H1 (cell line): ENCODE data around the gene SLC25A51. TPM values are rescaled to one million over a fixed set of nuclear protein-coding genes. Genes with fewer than 3 reads are reported as not detected.

ENCODE experiments used
- CTCF ChIA-PET: fragments of 300-600 bp; sonication (Branson Sonifier 250); formaldehyde crosslinking; loops from one replicate; lab custom pipeline; 2021; ENCODE audit not compliant: partially characterized antibody; lab: Charles Lee
- POLR2A ChIA-PET: fragments of 300-600 bp; sonication (Branson Sonifier 250); formaldehyde crosslinking; loops from one replicate; lab custom pipeline; 2021; ENCODE audit warnings: inconsistent platforms; ENCODE audit not compliant: partially characterized antibody; lab: Charles Lee
- DNase-seq, 2 experiments: peaks; one replicate each; pipeline versions ENCODE4 v3.0.0 to v3.0.0-alpha.2; 2010 to 2022; ENCODE audit warnings: low spot score in 2 of 2, low read depth in 1 of 2, mixed read lengths in 1 of 2
- FAIRE-seq: peaks from 2 replicates; lab custom pipeline; 2011; peaks lifted over from hg19 to GRCh38; lab: Jason Lieb, UNC
- H2AFZ ChIP-seq: 2 replicates; pipeline ENCODE4 v1.8.1; 2012; ENCODE audit warnings: low read length, inconsistent platforms
- H2AK5ac ChIP-seq: 2 replicates; pipeline ENCODE4 v1.6.1; 2013; ENCODE audit warnings: low read depth, low read length
- H2BK120ac ChIP-seq: replicated peaks from 2 replicates; pipeline ENCODE3; 2013; ENCODE audit warnings: low read depth, low read length, inconsistent platforms
- H2BK12ac ChIP-seq: 2 replicates; pipeline ENCODE4 v1.6.1; 2013; ENCODE audit warnings: low read depth, low read length
- H2BK15ac ChIP-seq: 2 replicates; pipeline ENCODE4 v1.6.1; 2013; ENCODE audit warnings: low read length
- H2BK20ac ChIP-seq: 2 replicates; pipeline ENCODE4 v1.6.1; 2013; ENCODE audit warnings: low read length
- H2BK5ac ChIP-seq: 2 replicates; pipeline ENCODE4 v1.6.1; 2013; ENCODE audit warnings: low read depth, low read length
- H3K14ac ChIP-seq: 2 replicates; pipeline ENCODE4 v1.6.1; 2013; ENCODE audit warnings: inconsistent platforms; ENCODE audit not compliant: insufficient read length
- H3K18ac ChIP-seq: 2 replicates; pipeline ENCODE4 v1.6.1; 2013; ENCODE audit warnings: low read length; ENCODE audit errors: extremely low read depth
- H3K23ac ChIP-seq: 2 replicates; pipeline ENCODE4 v1.6.1; 2013; ENCODE audit warnings: inconsistent platforms; ENCODE audit not compliant: insufficient read length
- H3K23me2 ChIP-seq: 2 replicates; pipeline ENCODE4 v1.6.1; 2013; ENCODE audit warnings: low read depth, low read length
- H3K27ac ChIP-seq: 2 replicates; pipeline ENCODE4 v1.6.1; 2011; ENCODE audit warnings: low read depth, low read length, inconsistent platforms
- H3K27me3 ChIP-seq, 4 experiments: replicated peaks in 1 of 4; 1 replicate in 1 of 4; 2 replicates in 3 of 4; pipeline versions ENCODE4 v1.6.1 to v1.8.1; 2011 to 2013; ENCODE audit warnings: low read length in 3 of 4, mild to moderate bottlenecking in 3 of 4, inconsistent platforms in 2 of 4, mixed read lengths in 2 of 4, moderate library complexity in 1 of 4; ENCODE audit not compliant: control insufficient read depth in 3 of 4, insufficient read depth in 3 of 4; ENCODE audit errors: extremely low read depth in 1 of 4
- H3K36me3 ChIP-seq, 4 experiments: 2 replicates each; pipeline versions ENCODE4 v1.6.1 to v1.8.1; 2011 to 2013; ENCODE audit warnings: mild to moderate bottlenecking in 4 of 4, low read length in 3 of 4, moderate library complexity in 2 of 4, control low read depth in 1 of 4, inconsistent platforms in 1 of 4; ENCODE audit not compliant: insufficient read depth in 4 of 4, control insufficient read depth in 2 of 4
- H3K4ac ChIP-seq: replicated peaks from 2 replicates; pipeline ENCODE3; 2013; ENCODE audit warnings: low read length, low read depth, mixed read lengths, inconsistent platforms; ENCODE audit not compliant: insufficient read length
- H3K4me1 ChIP-seq, 4 experiments: replicated peaks in 1 of 4; 1 replicate in 1 of 4; 2 replicates in 3 of 4; pipeline versions ENCODE4 v1.6.1 to v1.8.1; 2011 to 2013; ENCODE audit warnings: low read length in 3 of 4, inconsistent platforms in 2 of 4, mixed read lengths in 1 of 4; ENCODE audit not compliant: insufficient read depth in 4 of 4, control insufficient read depth in 3 of 4
- H3K4me2 ChIP-seq, 2 experiments: 2 replicates each; pipeline versions ENCODE4 v1.6.1 to v1.8.1; 2011 to 2013; ENCODE audit warnings: low read depth in 2 of 2, low read length in 2 of 2, control low read depth in 1 of 2, inconsistent platforms in 1 of 2, mild to moderate bottlenecking in 1 of 2; ENCODE audit not compliant: insufficient read depth in 1 of 2
- H3K4me3 ChIP-seq, 4 experiments: fragments of 200-600, 300-600 bp in 1 of 4; sonication (generic), shearing (Covaris generic), sonication (Bioruptor Twin) in 1 of 4; 2 replicates each; pipeline versions ENCODE4 v1.5.1 to v1.8.1; 2011 to 2016; ENCODE audit warnings: low read length in 4 of 4, low read depth in 3 of 4, control low read depth in 2 of 4, inconsistent platforms in 2 of 4, mild to moderate bottlenecking in 2 of 4, mixed read lengths in 1 of 4, moderate library complexity in 1 of 4; ENCODE audit not compliant: insufficient read depth in 2 of 4; ENCODE audit errors: extremely low read depth in 1 of 4
- H3K56ac ChIP-seq: replicated peaks from 2 replicates; pipeline ENCODE3; 2013; ENCODE audit warnings: low read depth, mild to moderate bottlenecking, mixed read lengths, low read length, inconsistent platforms; ENCODE audit not compliant: insufficient read length
- H3K79me1 ChIP-seq: 2 replicates; pipeline ENCODE4 v1.6.1; 2013; ENCODE audit warnings: low read depth, low read length, control low read depth
- H3K79me2 ChIP-seq, 2 experiments: 2 replicates each; pipeline versions ENCODE4 v1.6.1 to v1.8.1; 2012 to 2013; ENCODE audit warnings: low read length in 2 of 2, mild to moderate bottlenecking in 2 of 2, inconsistent platforms in 1 of 2; ENCODE audit not compliant: insufficient read depth in 2 of 2, control insufficient read depth in 1 of 2
- H3K9ac ChIP-seq, 4 experiments: replicated peaks in 1 of 4; 1 replicate in 1 of 4; 2 replicates in 3 of 4; pipeline versions ENCODE4 v1.6.1 to v1.8.1; 2011 to 2013; ENCODE audit warnings: low read depth in 3 of 4, low read length in 3 of 4, control low read depth in 2 of 4, mild to moderate bottlenecking in 2 of 4, moderate library complexity in 2 of 4, inconsistent platforms in 1 of 4; ENCODE audit errors: extremely low read depth in 1 of 4
- H3K9me3 ChIP-seq, 2 experiments: 2 replicates each; pipeline versions ENCODE4 v1.6.1 to v1.8.1; 2012 to 2013; ENCODE audit warnings: mild to moderate bottlenecking in 2 of 2, moderate library complexity in 2 of 2, control low read depth in 1 of 2, inconsistent platforms in 1 of 2, low read depth in 1 of 2, low read length in 1 of 2, mixed read lengths in 1 of 2; ENCODE audit not compliant: insufficient read depth in 2 of 2
- H4K20me1 ChIP-seq, 2 experiments: replicated peaks in 1 of 2; 2 replicates each; pipeline versions ENCODE3 to v1.8.1; 2011 to 2013; ENCODE audit warnings: inconsistent platforms in 2 of 2, low read length in 2 of 2, mild to moderate bottlenecking in 1 of 2; ENCODE audit not compliant: insufficient read depth in 2 of 2, control insufficient read depth in 1 of 2
- H4K5ac ChIP-seq: 2 replicates; pipeline ENCODE4 v1.6.1; 2013; ENCODE audit warnings: low read length, low read depth, mixed read lengths, inconsistent platforms; ENCODE audit not compliant: insufficient read length
- H4K8ac ChIP-seq: 2 replicates; pipeline ENCODE4 v1.8.0; 2013; ENCODE audit warnings: mild to moderate bottlenecking, moderate library complexity, low read length, inconsistent platforms; ENCODE audit not compliant: insufficient read depth; ENCODE audit errors: extremely low read depth
- H4K91ac ChIP-seq: replicated peaks from 2 replicates; pipeline ENCODE3; 2013; ENCODE audit warnings: low read length, mixed read lengths, inconsistent platforms; ENCODE audit not compliant: insufficient read length
- ATF3 ChIP-seq: IDR thresholded peaks from 2 replicates; pipeline ENCODE4 v1.6.1; 2011; ENCODE audit warnings: low read depth, mild to moderate bottlenecking, low read length; ENCODE audit not compliant: insufficient read depth
- CHD1 ChIP-seq: IDR thresholded peaks from 2 replicates; pipeline ENCODE4 v1.6.1; 2012; ENCODE audit warnings: low read depth, low read length, improper control_type of control experiment
- PHF8 ChIP-seq: fragments of 200-600 bp; sonication (generic); conservative IDR thresholded peaks from 2 replicates; pipeline ENCODE4 v1.7.1; 2012; ENCODE audit warnings: low read depth, mild to moderate bottlenecking, inconsistent platforms, low read length, moderate library complexity
- RFX5 ChIP-seq: IDR thresholded peaks from 2 replicates; pipeline ENCODE4 v1.6.1; 2011; ENCODE audit warnings: low read depth, low read length, improper control_type of control experiment, borderline replicate concordance
- RXRA ChIP-seq: IDR thresholded peaks from 2 replicates; pipeline ENCODE4 v1.6.1; 2011; ENCODE audit warnings: low read depth, mild to moderate bottlenecking, low read length, moderate library complexity; ENCODE audit not compliant: insufficient read depth
- SP2 ChIP-seq: IDR thresholded peaks from 2 replicates; pipeline ENCODE4 v1.6.1; 2012; ENCODE audit warnings: mild to moderate bottlenecking, low read length, inconsistent platforms
- USF2 ChIP-seq: IDR thresholded peaks from 2 replicates; pipeline ENCODE4 v1.6.1; 2011; ENCODE audit warnings: low read length, improper control_type of control experiment
- ZNF274 ChIP-seq: IDR thresholded peaks from 2 replicates; pipeline ENCODE4 v1.7.0; 2012; ENCODE audit warnings: low read length, borderline replicate concordance; ENCODE audit errors: extremely low read depth
- WGBS, 2 experiments: shearing (Covaris generic) in 1 of 2; methylation state at CpG; one replicate each; pipeline versions ENCODE4 v1.1.6 to v1.1.7; 2013 to 2015; ENCODE audit warnings: low lambda C conversion rate in 2 of 2, mixed read lengths in 2 of 2, inconsistent platforms in 1 of 2, low coverage in 1 of 2, missing lambda C conversion rate in 1 of 2; ENCODE audit not compliant: insufficient replicate concordance in 2 of 2, insufficient coverage in 1 of 2, insufficient read length in 1 of 2; ENCODE audit errors: extremely low coverage in 1 of 2, missing lambda C conversion rate in 1 of 2; 5-methylcytosine and 5-hydroxymethylcytosine counted together
- polyA plus RNA-seq, 7 experiments: library from polyadenylated mRNA; depleted of rRNA in 3 of 7; stranded (reverse) in 5 of 7; unstranded in 2 of 7; fragments of >200 nt in 5 of 7; fragments of 200-250 nt in 2 of 7; gene quantifications; 1 replicate in 5 of 7; 2 replicates in 1 of 7; 4 replicates in 1 of 7; pipeline versions ENCODE4 v1.2.1 to v1.2.3, GENCODE V29; 2011 to 2013; ENCODE audit warnings: missing spikeins in 2 of 7, mixed read lengths in 2 of 7
- total RNA-seq: library from RNA; stranded (reverse); fragmentation: NEBNext Ultra II Directional; extraction: Animal tissue kit (Norgen Biotek cat#: 25700); gene quantifications from 2 replicates; pipeline ENCODE4 v1.2.1, GENCODE V29; 2021

Gene SLC25A51
- total and polyA plus RNA-seq, 2 of the 8 experiments (the other 6 are each of a cell fraction or from before 2014, with no cell fraction given): 8.0 to 14.5 TPM

GRCh38 chr9:37880916-37881479, 22.9 kb downstream of the SLC25A51 start:
- POLR2A ChIA-PET: no interaction called here
- CTCF ChIA-PET: no interaction called here
- no peaks in the 10 kb centered on the region for H3K4me1 ChIP-seq

More at GRCh38 chr9:37880916-37881479, 22.9 kb downstream of the SLC25A51 start:
- Histone ChIP-seq H2BK120ac (no peak overlapping the region), H3K18ac (no peak overlapping the region), H3K9ac (no peak overlapping the region), H3K36me3 (peaks cover 0 to 12% (median 0%) of the 10 kb centered on the region in 4 experiments; a peak in 1 of 8 replicates), H3K23ac (no peak overlapping the region), H3K79me2 (no peaks in the 10 kb centered on the region), H3K23me2 (no peaks in the 10 kb centered on the region), H2BK15ac (no peak overlapping the region), H2BK20ac (no peak overlapping the region), H2BK12ac (no peak overlapping the region), H3K4me3 (no peak overlapping the region), H4K91ac (no peak overlapping the region), H4K8ac (no peak overlapping the region), H4K5ac (no peak overlapping the region), H3K56ac (no peak overlapping the region), H3K14ac (no peak overlapping the region), H3K27me3 (no peaks in the 10 kb centered on the region), H3K4me2 (no peak overlapping the region), H3K79me1 (no peaks in the 10 kb centered on the region; the same call in 1 of the 2 replicates), H3K27ac (no peak overlapping the region), H2AFZ (no peak overlapping the region), H4K20me1 (no peaks in the 10 kb centered on the region), H3K4ac (no peak overlapping the region), H2AK5ac (no peak overlapping the region), H3K9me3 (peaks cover 9 to 10% of the 10 kb centered on the region in 2 experiments), H2BK5ac (no peak overlapping the region)
- TF ChIP-seq RFX5: no peak
- no peak for TF ChIP-seq ZNF274
- TF ChIP-seq USF2: no peak
- no peak for TF ChIP-seq RXRA
- no peak for TF ChIP-seq SP2
- TF ChIP-seq ATF3: no peak
- no peak for TF ChIP-seq CHD1
- no peak for TF ChIP-seq PHF8
- no peak for DNase-seq
- WGBS, 2 experiments: 96% methylated on average over 2 of the region's 2 CpGs; no CpG with 5 or more reads in 1 of the 2 experiments
- FAIRE-seq: no peak
